ENCODE results near the gene RSU1. TPM values are rescaled to one million over a fixed set of nuclear protein-coding genes. Genes with fewer than 3 reads are reported as not detected.

RSU1 gene
- total RNA-seq, 1 donor from 2014 or later: 72.2 TPM

DNA sequence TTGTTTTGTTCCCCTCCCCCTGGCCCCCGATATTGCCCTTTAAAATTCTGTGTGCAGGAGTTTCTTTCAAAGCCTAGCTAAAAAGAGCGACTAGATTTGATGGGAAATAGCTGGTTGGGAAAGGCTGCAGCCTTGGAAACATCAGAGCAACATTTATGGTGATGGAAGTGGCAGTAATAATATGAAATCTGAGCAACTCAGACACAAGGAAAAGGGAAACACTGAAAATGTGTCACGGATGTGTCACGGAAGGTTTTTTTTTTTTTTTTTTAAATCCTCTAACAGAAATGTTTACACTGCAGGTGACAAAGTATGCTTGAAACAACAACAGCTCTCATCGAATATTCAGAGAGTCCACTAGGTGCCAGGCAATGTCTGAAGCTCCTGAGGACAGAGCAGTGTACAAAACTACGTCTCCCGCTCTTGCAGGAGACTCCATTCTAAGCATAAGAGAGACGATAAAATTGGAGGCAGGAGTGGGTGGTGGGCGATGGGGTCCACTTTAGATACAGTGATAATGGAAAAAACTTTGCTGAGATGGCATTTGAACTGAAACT, 143.0 kb downstream of the RSU1 start:
- DNase-seq (ENCODE audit: low read depth): no peak

DNA sequence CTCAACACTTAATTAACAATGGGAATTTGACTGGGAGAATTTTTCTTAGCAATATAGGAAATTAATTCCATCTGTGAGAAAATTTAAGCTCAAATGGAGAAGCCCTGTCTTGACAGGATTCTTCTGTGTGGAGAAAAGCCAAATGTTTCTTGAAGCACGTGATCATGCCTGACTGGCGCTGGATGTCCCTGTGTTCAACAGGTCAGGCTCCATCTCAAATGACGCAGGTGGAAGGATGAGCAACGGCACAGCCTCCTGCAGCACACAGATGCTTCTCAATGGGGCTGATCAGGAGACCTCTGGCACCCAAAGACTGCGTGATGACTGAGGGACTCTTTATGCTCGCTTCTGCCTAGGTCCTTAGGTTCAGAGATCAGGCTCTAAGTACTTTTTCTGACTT, 143.8 kb downstream of the RSU1 start:
- no peak for DNase-seq (ENCODE audit: low read depth)

DNA sequence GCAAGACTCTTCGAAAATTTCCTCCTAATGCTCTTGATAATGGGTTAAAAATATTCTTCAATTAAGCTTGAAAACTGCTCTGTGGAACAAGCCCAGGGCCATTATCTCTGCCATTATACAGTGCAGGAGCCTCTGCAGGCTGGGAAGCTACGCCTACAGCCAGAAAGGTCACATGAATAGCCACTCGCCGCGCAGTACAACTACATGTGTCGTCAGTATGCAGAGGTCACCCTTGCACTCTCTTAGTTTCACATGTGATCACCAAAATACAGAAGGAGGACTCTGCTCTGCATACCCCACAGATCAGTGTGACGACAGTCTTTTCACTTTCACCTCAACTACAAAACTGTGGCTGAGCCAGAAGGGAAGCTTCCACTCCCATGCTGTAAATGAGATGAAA, 153.8 kb downstream of the RSU1 start:
- no peak for DNase-seq (ENCODE audit: low read depth)

DNA sequence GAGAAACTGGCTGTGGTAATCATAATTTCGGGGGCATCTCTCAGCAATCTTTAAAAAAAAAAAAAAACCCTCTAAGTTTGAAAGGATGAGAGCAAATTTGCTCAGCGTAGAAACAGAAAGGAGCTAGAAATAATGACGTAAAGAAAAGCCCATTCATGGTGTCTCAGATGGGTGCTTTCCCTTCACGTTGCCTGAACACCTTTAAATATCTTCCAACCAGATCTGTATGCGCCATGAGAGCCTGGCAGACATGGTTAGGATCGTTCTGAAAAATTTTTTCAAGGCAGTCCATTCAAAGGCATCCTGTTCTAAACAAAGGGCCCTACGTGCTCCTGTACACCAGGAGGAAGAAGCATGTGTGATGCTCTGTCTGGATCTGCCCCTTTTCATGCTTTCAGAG, 154.3 kb downstream of the RSU1 start:
- no peak for DNase-seq (ENCODE audit: low read depth)

DNA sequence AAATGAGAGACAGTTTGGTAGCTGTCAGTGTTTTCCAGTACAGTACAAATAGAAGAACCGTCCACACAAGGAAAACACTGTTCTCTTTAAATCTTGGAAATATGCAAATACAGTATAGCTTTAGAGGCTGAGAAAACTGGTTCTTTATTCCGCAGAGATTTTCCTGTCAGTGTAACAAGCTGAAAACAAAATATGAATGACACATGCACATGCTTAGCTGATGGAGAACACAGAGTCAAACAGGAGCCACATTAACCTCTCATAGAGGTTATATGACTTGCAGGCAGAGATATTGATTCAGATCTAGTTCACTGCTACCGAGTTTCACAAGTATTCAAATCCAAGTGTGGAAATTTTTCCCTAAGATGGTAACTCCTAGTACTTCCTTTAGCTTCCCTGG, 160.3 kb downstream of the RSU1 start:
- DNase-seq (ENCODE audit: low read depth): no peak

DNA sequence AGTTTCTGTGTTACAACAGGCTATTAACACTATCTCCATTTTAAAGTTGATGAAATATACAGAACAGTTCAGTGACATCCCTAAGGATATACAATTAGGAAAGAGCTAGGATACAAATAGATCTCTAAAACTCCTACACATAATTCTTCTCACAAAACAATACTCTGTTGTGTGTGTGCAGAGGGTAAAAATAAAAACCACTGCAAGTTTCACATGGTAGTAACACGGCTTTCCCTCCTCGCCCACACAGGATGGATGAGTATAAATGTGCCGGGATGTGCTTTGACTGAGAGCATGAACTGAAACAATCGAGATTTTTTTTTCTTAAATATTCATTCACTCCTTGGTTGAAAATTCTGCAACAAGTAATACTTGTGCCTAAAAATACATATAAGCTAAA, 164.0 kb downstream of the RSU1 start:
- DNase-seq (ENCODE audit: low read depth): no peak

DNA sequence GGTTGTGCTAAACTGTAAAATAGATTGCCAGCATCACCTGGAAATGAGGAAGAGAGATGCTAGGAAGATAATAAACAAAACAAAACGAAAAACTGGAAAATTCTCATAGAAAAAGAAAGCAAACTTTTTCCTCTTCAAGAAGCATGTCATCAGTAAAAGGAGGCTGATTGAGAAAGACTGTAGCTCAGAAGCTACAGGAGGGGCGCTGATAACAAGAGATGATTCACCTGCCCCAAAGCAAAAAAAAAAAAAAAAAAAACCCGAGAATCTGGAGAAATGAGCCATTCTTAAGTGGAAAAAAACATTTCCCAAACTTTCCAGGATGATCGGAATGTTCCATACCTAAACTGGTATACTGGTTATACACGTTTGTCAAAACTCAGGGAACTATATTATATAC, 165.1 kb downstream of the RSU1 start:
- no peak for DNase-seq (ENCODE audit: low read depth)

DNA sequence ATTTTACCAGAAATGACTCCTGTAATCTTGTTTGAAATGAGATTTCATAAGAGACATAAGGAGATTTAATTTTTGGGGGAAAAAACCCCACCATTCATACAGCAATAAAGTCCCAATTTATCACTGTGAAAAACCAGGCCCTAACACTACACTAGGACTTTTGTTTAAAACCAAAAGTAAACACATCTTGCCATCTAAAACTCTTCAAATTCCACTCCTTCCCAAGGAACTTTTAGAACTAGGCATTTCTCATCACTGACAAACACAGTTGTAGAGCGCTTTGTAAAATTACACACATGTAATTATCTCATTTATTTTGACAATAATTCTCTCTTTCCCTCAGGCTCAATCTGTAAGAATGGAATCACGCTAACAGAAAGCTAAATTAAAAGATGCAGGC, 167.5 kb downstream of the RSU1 start:
- DNase-seq (ENCODE audit: low read depth): no peak

DNA sequence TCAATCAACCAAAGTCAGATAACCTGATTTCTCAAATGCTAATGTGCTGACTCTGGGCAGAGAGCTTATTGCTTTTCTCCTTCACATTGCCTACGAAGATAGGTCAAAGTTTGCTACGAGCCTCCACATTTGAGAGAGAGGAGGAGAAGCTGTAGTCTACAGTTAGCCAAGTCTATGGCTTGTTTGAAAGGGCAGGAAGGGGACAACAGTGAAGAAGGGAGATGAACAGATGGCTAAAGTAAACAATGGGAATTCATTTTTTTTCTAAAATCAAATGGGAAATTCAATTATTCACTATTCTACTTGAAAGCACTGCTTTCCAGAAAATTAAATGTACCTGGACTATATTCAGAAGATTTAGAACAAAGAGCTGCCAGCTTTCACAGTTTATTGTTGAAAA, 168.9 kb downstream of the RSU1 start:
- no peak for DNase-seq (ENCODE audit: low read depth)

DNA sequence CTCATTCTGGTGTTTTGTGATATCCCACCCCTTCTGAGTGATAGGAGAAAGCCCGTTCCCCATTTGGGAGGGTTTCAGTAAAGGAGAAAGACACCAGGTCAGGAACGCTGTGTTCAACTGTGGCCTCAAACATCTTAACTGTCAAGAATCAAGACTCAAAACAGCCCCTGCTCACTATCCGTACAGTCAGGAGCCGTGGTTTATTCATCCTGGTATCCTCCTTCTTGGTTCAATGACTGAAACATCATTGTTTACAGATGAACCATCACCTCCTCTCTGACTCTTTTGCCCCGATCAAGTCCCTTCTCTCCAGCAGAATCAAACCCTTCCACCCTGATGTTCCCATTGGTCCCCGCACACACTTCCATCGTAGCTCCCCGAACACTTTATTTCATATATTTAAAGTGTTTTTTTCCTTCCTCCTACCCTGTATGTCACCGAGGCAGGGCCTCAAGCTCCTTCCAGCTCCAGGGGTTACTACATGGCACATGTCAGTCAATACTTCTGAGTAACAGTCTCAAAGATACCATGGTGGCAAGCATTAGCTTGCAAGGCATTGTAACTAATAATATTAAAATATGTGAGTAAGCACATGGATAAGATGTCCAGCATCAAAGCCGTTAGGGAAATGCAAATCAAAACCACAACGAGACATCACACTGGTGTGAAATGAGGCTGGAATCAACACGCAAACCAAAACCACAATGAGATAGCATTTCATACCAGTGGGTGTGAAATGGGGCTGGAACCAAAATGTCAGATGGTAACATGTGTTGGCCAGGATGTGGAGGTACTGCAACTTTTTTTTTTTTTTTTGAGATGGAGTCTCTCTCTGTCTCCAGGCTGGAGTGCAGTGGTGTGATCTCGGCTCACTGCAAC, 170.8 kb downstream of the RSU1 start:
- DNase-seq (ENCODE audit: low read depth): no peak

DNA sequence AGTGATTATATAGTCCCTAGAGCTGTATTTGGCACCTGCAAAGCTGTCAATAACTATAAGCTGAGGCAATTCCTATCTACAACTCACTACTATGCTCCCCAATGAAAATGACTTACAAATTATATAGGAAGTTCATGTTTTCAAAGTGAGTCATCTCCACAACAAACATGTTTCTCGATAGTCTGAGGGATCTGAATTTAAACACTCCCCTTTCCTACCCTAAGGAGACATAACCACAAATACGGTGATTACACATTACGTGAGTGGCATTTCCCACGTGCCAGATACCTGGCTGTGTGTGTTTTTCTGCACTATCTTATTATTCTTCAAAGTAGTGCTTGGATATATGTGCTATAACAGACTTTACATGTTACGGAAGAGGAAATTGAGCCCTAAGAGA, 173.1 kb downstream of the RSU1 start:
- DNase-seq (ENCODE audit: low read depth): peak; percentile 43

DNA sequence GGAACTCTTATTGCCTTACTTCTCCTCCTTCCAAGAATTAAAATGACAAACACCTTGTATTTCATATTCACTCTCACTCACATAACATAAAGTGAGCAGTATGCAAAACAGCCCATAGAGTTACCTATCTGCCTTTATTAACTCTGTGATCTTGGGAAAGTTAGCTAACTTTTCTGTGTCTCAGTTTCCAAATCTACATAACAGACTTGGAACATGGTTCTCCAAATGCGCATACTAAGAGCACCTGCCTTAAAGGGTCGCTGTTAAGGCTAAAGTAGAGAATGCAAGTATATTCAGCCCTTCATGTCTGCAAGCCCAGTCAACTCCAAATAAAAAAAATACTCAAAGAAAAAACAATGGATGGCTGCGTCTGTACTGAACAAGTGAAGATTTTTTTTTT, 173.7 kb downstream of the RSU1 start:
- no peak for DNase-seq (ENCODE audit: low read depth)

DNA sequence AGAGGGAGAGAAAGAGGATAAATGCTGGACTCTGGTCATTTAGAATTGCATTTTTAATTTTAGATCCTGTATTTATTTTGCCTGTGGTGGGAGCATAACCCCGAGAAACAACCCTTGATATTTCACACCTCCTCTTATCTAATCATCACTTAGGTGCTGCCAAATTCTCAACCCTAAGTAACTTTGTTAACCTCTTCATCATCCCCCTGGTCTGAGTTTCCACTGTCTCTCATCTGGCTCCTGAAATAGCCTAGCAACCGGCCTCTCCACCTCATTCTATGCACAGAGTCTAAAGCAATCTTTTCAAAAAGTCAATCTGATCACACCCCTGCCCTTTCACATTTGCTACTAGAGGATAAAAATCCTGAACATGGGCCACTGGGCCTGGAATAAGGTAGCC, 177.1 kb downstream of the RSU1 start:
- no peak for DNase-seq (ENCODE audit: low read depth)

DNA sequence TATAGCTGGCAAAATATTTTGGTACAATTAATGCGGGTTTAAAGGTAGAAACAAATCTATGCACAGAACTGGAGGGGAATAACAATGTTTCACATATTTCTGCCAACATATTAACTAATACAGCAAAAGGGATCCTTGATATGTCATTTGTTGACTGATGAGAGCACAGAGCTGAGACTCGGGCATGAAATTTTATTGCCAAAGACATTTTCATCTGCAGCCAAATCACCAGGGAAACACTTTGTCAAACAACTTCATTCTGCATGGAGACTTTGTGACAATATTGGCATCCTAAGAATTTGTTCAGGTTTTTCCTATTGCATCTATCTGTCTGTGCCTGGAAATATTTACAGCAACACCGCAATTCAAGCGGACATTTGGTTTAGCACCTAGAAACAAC, 177.8 kb downstream of the RSU1 start:
- DNase-seq (ENCODE audit: low read depth): no peak

DNA sequence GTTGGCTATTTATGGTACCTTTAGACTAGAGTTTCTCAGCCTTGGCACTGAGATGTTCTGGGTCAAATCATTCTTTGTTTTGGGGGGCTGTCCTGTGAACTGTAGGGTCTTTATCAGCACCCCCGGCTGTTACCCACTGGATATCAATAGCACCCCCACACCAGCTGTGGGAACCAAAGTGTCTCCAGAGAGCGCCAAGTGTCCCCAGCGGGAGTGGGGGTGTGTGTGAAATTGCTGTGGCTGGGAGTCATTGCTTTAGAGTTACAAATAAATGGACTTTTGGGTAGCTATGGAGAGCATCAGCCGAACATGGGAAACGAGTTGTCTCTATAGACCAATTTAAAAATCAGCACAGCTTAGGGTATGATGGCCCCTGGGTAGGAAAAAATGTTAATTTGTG, 184.2 kb downstream of the RSU1 start:
- DNase-seq (ENCODE audit: low read depth): no peak

DNA sequence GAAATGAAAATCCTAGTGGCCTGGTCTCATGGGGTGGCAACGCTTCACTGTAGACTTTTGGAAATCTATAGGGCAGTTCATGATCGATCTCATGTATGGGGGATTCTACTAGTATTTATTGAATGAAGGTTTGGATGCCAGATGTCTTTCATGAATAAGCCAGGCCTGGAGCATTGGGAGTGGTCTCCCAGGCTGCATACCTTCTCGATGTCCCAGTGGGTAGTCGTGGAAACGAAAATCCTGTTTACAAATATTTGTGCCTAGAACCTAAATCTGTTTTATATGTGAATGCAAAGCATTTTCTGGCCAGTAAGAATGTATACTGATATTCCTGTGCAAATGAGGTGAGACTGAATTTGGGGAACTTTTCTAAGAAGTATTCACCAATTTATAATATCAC, 190.5 kb downstream of the RSU1 start:
- DNase-seq (ENCODE audit: low read depth): no peak

DNA sequence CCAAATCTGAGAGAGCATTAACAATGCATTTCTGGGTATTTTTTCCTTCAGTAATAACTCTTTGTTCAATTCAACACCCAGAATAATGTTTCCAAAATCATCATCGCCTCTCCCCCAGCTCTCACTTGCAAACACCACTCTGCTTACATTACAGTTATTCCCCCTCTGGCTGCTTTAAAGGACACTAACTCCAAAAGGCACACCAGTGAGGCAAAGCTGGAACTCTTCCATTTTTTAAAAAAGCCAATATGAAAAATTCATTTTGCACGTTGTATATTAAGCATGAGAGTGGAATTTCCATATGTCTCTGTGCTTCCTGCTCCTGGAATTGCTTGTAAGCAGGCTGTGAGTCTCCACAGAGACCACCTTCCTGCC, 204.3 kb downstream of the RSU1 start:
- DNase-seq (ENCODE audit: low read depth): no peak

DNA sequence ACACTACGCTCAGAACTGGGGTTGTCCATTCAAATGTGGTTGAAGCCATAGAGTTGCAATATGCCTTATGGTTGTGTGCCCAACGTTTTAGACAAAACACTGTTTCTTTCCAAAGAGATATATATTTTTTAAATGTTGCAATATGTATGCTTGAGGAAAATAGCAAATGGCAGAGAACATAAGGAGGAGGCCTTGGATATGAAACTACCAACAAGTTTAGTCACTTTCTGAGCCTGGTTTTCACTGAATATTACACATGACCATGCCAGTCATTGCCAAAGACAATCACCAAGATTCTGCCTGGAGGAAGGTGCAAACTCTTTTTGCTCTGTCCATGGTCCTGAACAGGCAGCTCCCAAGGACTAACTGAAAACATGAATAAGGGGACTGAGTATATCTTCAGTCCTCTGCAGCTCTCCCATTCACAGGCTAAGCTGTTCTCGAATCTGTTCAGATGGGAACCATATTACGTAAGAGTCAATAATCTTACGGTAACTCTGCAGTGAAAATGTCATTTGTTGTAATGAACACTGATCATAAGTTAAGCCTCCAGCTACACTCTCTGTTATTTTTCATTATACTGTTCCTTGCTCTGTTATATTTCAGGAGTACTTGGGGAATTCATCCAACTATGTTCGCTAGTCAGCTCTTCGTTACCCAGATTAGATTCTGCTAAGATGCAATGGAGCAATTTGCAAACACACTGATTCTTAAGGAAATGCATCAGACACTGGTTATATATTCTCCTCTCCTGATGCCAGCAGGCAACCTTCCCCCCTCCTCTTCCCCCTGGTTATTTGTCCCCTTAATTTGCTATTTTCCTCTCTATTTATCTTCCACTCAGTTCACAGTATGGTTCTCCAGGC, 204.9 kb downstream of the RSU1 start:
- DNase-seq (ENCODE audit: low read depth): peak; percentile 27

DNA sequence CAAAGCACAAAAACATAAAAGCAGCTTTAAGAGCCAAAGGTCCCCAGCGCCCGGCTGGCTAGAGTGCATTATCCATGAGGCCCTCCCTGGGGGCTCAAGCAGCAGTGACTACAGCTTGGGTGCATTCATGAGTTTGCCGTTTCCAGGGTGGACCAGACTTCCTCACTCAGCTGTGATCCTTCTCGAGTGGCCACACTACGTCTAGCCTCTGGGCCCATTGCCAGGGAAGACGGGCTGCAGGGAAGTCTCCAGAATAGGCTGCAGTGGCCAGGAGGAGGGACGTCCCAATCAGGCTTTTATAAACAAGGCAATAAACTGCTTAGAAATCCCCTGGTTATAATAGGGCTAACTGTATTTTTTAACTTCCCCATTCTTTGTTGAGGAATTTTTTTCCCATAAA, 206.2 kb downstream of the RSU1 start:
- DNase-seq (ENCODE audit: low read depth): no peak

DNA sequence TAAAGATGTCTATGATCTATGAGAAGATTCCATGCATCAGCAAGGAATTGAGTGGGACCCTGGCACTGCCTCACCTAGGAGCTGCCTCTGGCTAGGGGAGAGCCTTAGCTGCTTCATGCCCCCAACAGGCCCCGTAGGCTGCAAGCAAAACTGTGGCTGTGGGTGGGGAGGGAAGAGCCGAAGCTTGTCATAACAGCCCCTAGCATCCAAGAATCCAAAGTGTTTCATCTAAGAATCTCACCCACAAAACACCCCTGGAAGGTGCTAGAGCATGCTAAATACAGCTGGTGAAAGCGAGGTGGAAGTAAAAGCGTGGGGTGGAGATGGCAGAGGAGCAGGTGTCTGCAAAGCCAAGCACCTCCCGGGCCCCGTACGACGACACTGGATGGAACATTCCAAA, 208.0 kb downstream of the RSU1 start:
- DNase-seq (ENCODE audit: low read depth): no peak

DNA sequence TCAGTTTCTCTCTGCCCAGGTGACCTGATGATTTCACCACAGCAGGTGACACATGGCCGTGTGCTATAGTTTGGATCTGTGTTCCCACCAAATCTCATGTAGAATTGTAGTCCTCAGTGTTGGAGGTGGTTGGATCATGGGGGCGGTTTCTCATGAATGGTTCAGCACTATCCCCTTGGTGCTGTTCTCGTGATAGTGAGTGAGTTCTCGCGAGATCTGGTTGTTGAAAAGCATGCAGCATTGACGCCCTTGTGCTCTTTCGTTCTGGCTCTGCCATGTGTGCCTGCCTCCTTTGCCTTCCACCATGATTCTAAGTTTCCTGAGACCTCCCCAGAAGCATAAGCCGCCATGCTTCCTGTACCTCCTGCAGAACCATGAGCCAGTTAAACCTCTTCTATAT, 210.3 kb downstream of the RSU1 start:
- DNase-seq (ENCODE audit: low read depth): no peak

DNA sequence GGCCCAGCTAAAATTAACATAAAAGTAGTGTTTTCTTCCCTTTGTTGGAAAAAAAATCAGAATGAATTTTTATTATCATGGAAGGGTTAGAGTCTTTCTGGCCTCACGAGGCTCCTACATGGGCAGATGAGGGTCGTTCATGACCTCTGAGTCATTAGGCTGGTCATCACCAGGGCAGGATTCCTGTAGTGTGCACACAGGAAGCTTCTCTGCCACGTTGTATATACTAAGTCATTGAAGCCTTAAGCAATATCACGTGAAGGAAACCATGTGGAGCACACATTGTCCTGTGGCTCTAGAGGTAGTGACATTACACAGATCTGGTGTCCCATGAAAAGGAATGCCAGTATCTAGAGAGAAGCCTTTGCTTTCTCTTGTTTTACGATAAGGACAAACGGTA, 210.8 kb downstream of the RSU1 start:
- DNase-seq (ENCODE audit: low read depth): no peak

DNA sequence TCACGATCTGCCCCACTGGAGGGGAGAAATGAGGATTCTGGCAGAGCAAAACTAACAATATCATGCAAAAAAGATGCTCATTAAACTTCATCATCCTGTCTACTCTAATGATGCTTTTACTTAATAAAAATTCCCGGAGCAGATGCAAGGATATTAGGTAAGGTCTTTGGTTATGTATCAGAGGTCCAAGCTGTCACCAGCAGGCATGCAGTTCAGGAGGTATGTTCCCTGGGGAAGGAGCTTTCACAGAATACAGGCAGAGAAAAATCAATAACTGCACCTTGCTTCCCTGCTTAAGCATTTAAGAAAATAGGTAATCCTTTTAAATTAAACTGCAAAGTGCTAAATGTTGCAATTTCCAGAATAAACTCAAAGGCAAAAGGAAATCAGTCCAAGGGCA, 213.9 kb downstream of the RSU1 start:
- DNase-seq (ENCODE audit: low read depth): no peak
